ENCODE data around the gene KLRC3. TPM values are rescaled to one million over a fixed set of nuclear protein-coding genes. Genes with fewer than 3 reads are reported as not detected.
A peak's percentile ranks its signal among the peaks of the same experiment; 100 is the strongest.

The KLRC3 gene
- total and polyA plus RNA-seq, 4 donors: 0.08 to 0.50 (median 0.14) TPM; not detected in 1

- Histone ChIP-seq H3K27ac (ENCODE audit: low read depth in 1 of 2, low read length in 2 of 2) (peak overlapping the region; percentile 97 to 98), H3K4me1 (ENCODE audit: control insufficient read depth in 4 of 4, insufficient read depth in 4 of 4, low read length in 3 of 4) (peaks cover 2 to 22% (median 11%) of the 10 kb centered on the region in 4 donors), H3K36me3 (ENCODE audit: control insufficient read depth in 4 of 4, insufficient read depth in 3 of 4, low read depth in 1 of 4, low read length in 3 of 4) (no peaks in the 10 kb centered on the region), H3K9ac (ENCODE audit: low read depth in 1 of 2, low read length in 2 of 2) (peak overlapping the region in 1 of 2 donors; percentile 99), H3K27me3 (ENCODE audit: control insufficient read depth in 4 of 4, insufficient read depth in 4 of 4, low read length in 3 of 4) (no peaks in the 10 kb centered on the region), H3K4me3 (ENCODE audit: low read depth in 1 of 3, low read length in 3 of 3) (peak overlapping the region in 2 of 3 donors; percentile 60 to 98), H3K9me3 (ENCODE audit: control insufficient read depth in 4 of 4, low read length in 3 of 4) (no peaks in the 10 kb centered on the region)
- no peak for DNase-seq (ENCODE audit: low spot score)
- 75% methylated on average over 5 of the region's 5 CpGs for WGBS
- no peak for TF ChIP-seq SP1 (IDR thresholded peaks at IDR 0.05)
- no peak for TF ChIP-seq HNF4G (IDR thresholded peaks at IDR 0.05)
- no peak for TF ChIP-seq REST (IDR thresholded peaks at IDR 0.05)
- TF ChIP-seq MAX (IDR thresholded peaks at IDR 0.05): no peak
- TF ChIP-seq ATF3 (IDR thresholded peaks at IDR 0.05): no peak
- no peak for TF ChIP-seq ZBTB33 (IDR thresholded peaks at IDR 0.05)
- no peak for TF ChIP-seq RAD21 (IDR thresholded peaks at IDR 0.05)
These were observed 56.8 kb downstream of the KLRC3 start for GRCh38 chr12:10363658-10363913.

- Histone ChIP-seq H3K27ac (ENCODE audit: low read depth in 1 of 2, low read length in 2 of 2) (peak overlapping the region; percentile 97 to 98), H3K9me3 (ENCODE audit: control insufficient read depth in 4 of 4, low read length in 3 of 4) (no peaks in the 10 kb centered on the region), H3K9ac (ENCODE audit: low read depth in 1 of 2, low read length in 2 of 2) (no peak overlapping the region), H3K4me1 (ENCODE audit: control insufficient read depth in 4 of 4, insufficient read depth in 4 of 4, low read length in 3 of 4) (peaks cover 2 to 22% (median 11%) of the 10 kb centered on the region in 4 donors), H3K27me3 (ENCODE audit: control insufficient read depth in 4 of 4, insufficient read depth in 4 of 4, low read length in 3 of 4) (no peaks in the 10 kb centered on the region), H3K4me3 (ENCODE audit: low read depth in 1 of 3, low read length in 3 of 3) (no peak overlapping the region), H3K36me3 (ENCODE audit: control insufficient read depth in 4 of 4, insufficient read depth in 3 of 4, low read depth in 1 of 4, low read length in 3 of 4) (no peaks in the 10 kb centered on the region)
- no peak for DNase-seq (ENCODE audit: low spot score)
- WGBS: 74% methylated on average over 9 of the region's 9 CpGs
- TF ChIP-seq YY1 (IDR thresholded peaks at IDR 0.05) (no peak), REST (IDR thresholded peaks at IDR 0.05) (no peak), ZBTB33 (IDR thresholded peaks at IDR 0.05) (no peak), ATF3 (IDR thresholded peaks at IDR 0.05) (no peak), JUND (IDR thresholded peaks at IDR 0.05) (no peak), FOXA1 (IDR thresholded peaks at IDR 0.05) (no peak), RXRA (IDR thresholded peaks at IDR 0.05) (no peak), HNF4A (conservative IDR thresholded peaks at IDR 0.05) (no peak), EGR1 (IDR thresholded peaks at IDR 0.05; ENCODE audit: low read depth in 2 of 2) (no peak)
- TF ChIP-seq, protein P1, sequence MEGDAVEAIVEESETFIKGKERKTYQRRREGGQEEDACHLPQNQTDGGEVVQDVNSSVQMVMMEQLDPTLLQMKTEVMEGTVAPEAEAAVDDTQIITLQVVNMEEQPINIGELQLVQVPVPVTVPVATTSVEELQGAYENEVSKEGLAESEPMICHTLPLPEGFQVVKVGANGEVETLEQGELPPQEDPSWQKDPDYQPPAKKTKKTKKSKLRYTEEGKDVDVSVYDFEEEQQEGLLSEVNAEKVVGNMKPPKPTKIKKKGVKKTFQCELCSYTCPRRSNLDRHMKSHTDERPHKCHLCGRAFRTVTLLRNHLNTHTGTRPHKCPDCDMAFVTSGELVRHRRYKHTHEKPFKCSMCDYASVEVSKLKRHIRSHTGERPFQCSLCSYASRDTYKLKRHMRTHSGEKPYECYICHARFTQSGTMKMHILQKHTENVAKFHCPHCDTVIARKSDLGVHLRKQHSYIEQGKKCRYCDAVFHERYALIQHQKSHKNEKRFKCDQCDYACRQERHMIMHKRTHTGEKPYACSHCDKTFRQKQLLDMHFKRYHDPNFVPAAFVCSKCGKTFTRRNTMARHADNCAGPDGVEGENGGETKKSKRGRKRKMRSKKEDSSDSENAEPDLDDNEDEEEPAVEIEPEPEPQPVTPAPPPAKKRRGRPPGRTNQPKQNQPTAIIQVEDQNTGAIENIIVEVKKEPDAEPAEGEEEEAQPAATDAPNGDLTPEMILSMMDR (IDR thresholded peaks at IDR 0.05; ENCODE audit: low read depth, low read length, missing input control): no peak
These were observed 57.4 kb downstream of the KLRC3 start for GRCh38 chr12:10362828-10363657.
